DOHH2 (cell line): ENCODE data around the gene PDE3B.

Experiments
- EZH2phosphoT487 ChIP-seq: fragments of 200-600 bp; sonication (generic); IDR thresholded peaks from 2 replicates; pipeline ENCODE4 v1.6.1; 2017; ENCODE audit warnings: borderline replicate concordance, mild to moderate bottlenecking, antibody characterized with exemption, low read length, moderate library complexity, mixed read lengths
- TF ChIP-seq, protein P1 (sequence below): fragments of 200-600 bp; sonication (generic); IDR thresholded peaks from one replicate; pipeline ENCODE4 v1.5.1; 2014; ENCODE audit warnings: antibody characterized with exemption, mild to moderate bottlenecking, low read depth, low read length; ENCODE audit not compliant: poor library complexity, severe bottlenecking

DNA sequence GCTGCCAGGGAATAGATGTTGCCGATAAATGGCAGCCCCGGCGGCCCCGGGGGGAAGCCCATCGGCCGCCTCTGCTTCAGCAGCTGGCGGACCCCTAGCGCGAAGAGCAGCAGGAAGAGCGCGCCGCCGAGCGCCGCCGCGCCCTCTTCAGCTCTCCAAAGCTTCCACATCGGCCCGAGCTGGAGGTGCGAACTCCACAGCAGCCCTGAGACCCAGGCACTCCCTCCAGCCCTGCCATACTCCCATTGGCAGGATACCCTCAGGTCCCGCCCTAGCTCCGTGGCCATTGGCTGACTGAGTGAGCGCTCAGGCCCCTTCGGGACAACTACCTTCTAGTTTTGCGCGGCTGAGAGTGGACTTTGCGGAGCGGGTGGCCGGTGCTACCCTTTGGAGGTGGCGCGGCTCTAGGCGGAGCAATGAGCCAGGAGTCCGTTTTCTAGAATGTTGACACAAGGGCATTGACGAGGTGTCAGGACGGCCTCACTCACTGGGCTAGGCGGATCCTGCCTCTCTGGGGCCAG is 248.5 kb downstream of the PDE3B start, which contains the start of gene CYP2R1:
- TF ChIP-seq, protein P1, sequence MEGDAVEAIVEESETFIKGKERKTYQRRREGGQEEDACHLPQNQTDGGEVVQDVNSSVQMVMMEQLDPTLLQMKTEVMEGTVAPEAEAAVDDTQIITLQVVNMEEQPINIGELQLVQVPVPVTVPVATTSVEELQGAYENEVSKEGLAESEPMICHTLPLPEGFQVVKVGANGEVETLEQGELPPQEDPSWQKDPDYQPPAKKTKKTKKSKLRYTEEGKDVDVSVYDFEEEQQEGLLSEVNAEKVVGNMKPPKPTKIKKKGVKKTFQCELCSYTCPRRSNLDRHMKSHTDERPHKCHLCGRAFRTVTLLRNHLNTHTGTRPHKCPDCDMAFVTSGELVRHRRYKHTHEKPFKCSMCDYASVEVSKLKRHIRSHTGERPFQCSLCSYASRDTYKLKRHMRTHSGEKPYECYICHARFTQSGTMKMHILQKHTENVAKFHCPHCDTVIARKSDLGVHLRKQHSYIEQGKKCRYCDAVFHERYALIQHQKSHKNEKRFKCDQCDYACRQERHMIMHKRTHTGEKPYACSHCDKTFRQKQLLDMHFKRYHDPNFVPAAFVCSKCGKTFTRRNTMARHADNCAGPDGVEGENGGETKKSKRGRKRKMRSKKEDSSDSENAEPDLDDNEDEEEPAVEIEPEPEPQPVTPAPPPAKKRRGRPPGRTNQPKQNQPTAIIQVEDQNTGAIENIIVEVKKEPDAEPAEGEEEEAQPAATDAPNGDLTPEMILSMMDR = no peak
- no peak for TF ChIP-seq EZH2phosphoT487
